K562 treated with DMSO at 1 percent for 4 hours (cell line): ENCODE measurements around the gene TEX10. TPM values are rescaled to one million over a fixed set of nuclear protein-coding genes. Genes with fewer than 3 reads are reported as not detected.

ENCODE experiments used
- total RNA-seq: library from RNA; unstranded; fragments of 300-600 nt; gene quantifications from 2 replicates; pipeline ENCODE4 v1.2.3, GENCODE V29; 2022; ENCODE audit not compliant: insufficient read depth

The TEX10 gene
- total RNA-seq: 13.9 and 16.2 TPM in 2 replicates

DNA sequence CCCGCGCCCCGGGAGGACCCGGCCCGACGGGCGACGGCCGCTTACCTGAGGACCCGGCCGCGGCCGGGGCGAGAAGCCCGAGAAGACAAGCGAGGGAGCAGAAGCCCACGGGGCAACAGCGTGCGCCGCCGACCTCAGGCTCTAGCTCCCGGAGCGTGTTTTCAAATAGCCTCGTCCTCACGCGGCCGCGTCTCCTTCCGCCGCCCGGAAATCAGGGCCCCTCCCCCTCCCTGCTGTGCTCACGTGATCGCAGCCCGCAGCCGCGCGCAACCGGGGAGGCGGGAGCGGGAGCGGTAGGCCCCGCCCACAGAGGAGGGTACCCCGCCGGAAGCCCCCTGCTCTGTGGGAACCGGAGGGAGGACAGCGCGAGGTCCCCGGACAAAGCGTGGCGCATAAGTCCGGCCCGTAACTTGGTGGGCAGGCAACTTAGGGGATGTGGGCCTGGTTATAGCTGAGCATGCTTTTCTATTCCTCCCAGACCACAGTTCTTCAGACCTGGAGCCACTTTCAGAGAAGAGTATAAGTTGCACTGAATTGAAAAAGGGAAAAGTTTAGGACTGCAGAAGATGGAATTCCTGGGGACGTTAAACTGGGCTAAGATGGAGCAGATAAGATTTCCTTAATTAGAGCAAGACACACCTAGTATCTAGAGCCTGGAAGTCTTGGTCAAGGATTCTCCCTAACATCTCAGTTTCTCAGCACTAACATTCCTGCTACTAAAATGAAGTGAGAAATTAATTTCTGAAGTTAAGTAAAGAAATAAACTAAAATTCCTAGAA lies at the start of gene TEX10:
TSS of gene TEX10 (minus strand) at position 216 of the 779 bp plus-strand sequence. CDS start 3,579 bp downstream, outside the sequence.

Other genes with a start within 250 kb of the TEX10 start
- gene MSANTD3, start 74.2 kb upstream of the TEX10 start, total RNA-seq: 14.3 and 19.2 TPM in 2 replicates
- gene TMEFF1, start 120.2 kb upstream of the TEX10 start, total RNA-seq: not detected in 2 replicates
- not detected in 2 replicates for gene CAVIN4, start 225.1 kb upstream of the TEX10 start, total RNA-seq